HG03095 (cell line): ENCODE data around the gene PLXND1.
A peak's percentile ranks its signal among the peaks of the same experiment; 100 is the strongest.

Experiments used
- ATAC-seq: cut with Tn5 transposase; IDR thresholded peaks from one replicate; pipeline ENCODE4 v1.9.1; 2021; ENCODE audit warnings: moderate library complexity; ENCODE audit not compliant: unreplicated experiment

Gene PLXND1

GRCh38 chr3:129629011-129629410 lies 22.5 kb upstream of the PLXND1 start:
- no peak for ATAC-seq

DNA sequence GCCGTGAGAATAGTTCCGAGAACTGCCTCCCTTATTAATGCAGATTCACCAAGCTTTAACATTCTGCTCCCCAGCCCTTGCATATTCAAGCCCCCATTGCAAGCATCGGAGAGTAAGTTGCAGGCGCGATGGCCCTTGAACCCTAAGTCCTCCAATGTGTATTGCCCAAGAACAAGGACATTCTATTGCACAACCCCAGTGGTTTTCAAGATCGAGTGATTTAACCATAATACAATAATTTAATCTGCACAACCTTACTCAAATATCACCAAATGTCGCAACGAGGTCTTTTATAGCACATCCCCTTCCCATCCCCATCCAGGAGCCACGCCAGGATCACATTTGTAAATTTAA lies 21.7 kb upstream of the PLXND1 start:
- no peak for ATAC-seq

- ATAC-seq, result peak; percentile 39
Observed at GRCh38 chr3:129627350-129628168, 21.1 kb upstream of the PLXND1 start.

DNA sequence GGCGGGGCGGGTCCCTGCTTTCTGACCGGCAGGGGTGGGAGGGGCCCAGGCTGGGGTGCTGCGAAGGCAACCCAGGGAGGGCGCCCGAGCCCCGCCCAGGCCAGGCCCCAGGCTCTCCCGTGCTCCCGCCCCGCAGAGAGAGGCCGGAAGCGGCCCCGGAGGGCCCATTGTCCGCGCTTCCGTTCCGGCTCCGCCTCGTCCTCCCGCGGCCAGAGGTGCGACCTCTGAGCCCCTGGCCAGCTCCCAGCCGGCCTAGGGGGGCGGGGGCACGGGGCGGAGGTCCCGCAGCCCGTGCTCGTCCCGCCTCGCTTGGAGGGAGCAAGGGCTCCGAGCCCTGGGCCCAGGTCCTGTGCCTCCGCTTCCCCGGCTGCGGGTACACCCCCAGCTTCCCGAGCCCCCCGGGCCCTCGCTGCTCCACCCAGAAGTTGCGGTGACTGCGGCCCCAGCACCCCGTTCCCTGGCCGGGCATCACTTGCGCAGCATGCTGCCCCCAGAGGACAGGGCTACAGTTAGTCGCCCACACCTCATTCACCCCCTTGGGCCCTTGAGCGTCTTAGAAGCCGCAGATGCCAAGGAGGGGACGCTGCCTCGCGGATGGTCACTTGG lies 20.4 kb upstream of the PLXND1 start:
- ATAC-seq, result peak; percentile 96

- ATAC-seq, result no peak
Observed at GRCh38 chr3:129625072-129625874, 18.8 kb upstream of the PLXND1 start.

DNA sequence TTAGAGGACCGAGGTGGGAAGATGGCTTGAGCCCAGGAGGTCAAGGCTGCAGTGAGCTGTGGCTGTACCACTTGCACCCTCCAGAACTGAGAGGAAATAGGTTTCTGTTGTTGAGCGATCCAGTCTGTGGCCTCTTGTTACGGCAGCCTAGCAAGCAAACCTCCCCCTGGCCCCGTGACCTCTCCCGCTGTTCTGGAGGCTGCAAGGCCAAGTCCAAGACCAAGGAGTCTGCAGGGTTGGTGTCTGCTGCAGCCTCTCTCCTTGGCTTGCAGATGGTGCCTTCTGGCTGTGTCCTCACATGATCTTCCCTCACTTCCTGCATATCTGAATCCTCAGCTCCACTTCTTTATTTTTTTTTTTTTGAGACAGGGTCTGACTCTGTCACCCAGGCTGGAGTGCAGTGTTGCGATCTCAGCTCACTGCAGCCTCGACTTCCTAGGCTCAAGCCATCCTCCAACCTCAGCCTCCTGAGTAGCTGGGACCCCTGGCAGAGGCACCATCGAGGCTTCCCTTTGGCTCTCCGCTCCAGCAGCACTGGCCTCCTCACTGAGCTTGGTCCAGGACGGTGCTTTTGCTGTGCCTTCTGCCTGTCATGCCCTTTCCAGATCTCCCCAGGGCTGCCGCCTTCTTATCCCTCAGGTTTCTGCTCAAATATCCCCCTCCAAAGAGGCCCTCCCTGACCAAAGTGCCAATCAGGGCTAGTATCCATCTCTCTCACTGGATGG lies 18.0 kb upstream of the PLXND1 start:
- ATAC-seq, result no peak

GRCh38 chr3:129623447-129624118 lies 17.1 kb upstream of the PLXND1 start:
- ATAC-seq, result no peak

DNA sequence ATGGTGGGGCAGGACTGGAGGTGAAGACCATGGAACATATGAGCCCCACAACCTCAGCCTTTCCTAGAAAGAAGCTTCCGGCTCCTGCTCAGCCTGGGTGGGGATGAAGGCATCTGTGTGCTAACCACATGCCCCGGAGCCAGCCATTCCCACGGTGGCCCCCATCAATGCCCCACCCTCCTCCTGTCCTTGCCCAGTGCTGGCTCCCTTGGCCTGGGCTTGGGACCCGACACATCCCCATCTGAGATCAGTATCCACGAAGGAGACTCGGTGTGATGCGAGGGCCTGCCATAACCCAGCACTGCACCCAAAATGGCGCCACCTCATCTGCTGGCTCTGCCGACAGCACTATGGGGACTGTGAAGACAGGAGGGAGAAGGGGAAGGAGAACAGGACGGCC lies 16.5 kb upstream of the PLXND1 start:
- ATAC-seq, result no peak

- no peak for ATAC-seq
Observed at GRCh38 chr3:129622226-129622874, 15.9 kb upstream of the PLXND1 start.

DNA sequence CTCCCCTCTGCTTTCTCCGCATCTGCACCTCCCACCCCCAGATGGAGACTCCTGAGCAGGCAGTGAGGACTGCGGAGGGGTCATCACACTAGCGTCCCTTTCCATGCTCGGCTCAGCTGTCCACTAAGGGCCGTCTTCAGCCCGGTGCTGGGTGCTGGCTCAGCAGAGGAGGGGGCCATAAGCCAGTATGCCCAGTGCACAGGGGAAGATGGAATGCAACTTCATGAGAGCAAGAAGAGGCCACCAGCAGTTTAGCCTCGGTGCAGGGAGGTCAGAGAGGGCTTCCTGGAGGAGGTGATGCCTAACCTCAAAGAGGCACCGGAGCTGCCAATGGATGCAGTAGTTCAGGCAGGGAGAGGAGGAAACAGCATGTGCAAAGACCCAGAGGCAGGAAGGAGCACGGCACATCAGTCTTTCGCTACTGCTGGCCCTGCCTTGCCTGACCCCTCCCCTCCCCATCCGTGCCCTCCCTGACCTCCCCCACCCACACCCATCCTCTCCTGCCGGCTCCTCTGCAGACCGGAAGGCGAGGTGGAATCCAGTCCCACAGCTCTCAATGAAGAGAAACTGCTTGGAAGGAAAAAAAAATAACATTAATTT lies 15.2 kb upstream of the PLXND1 start:
- ATAC-seq, result no peak

DNA sequence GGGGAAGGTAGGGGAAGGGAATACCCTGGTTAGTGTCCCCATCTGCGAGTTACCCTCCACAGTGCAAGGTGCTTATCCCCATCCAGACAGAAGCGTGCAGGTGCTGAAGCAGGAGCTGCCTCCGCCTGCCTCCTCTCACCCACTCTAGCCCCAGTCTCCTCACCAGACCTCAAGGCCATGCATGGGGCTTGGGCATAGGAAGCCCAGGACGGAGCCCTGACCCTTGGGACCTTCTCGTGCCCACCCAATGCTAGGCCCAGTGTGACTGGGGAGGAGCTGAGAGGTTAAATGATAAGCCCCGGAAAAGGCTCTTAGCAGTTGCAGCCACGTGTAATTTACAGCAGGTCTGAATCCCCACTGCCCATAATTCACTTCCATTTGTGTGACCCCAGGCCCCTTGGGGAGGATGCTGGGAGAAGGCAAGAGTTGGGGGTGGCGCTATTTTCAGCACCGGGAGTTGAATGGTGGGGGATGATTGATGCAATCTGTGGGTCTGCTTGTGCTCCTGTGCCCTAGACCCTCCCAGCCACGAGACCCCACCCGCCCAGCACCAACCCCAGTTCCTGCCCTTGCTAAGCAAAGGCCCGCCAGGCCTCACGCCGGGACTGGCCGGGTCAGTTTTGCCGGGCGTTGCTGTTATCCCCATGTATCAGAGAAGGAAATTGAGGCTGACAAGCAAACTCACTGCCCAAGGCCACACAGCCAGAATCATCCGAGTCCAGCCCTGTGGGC lies 14.5 kb upstream of the PLXND1 start:
- no peak for ATAC-seq

- ATAC-seq, result no peak
Observed at GRCh38 chr3:129619726-129620162, 13.3 kb upstream of the PLXND1 start.

GRCh38 chr3:129618901-129619671 lies 12.6 kb upstream of the PLXND1 start:
- no peak for ATAC-seq

DNA sequence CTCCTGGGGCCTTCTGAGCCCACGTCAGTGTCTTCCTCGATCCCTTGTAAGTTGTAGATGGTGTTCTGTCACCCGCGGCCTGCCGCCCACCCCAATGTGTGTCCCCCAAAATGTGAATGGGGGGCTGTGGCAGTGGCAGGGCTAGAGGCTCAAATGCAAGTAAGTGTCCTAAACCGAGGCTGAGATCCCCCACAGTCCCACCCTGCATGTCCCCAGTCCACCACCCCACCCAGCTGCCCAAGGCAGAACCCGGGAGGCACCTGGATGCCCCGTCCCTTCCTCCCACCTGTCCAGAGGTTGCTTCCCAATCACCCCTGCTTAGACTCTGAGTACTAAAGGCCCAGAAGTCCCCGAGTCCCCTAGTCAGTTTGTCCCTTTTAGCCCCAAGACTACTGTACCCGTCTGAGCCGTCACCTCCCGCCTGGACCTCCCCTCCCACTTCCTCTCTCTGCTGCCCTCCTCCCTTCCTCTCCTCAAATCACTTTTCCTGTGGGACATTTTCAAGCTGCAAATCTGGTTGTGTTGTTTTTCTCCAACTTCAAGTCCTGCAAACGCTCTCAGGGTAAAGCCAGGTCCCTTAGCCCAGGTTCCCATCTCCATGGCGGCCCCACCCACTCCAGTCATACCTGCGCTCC lies 11.8 kb upstream of the PLXND1 start:
- no peak for ATAC-seq

DNA sequence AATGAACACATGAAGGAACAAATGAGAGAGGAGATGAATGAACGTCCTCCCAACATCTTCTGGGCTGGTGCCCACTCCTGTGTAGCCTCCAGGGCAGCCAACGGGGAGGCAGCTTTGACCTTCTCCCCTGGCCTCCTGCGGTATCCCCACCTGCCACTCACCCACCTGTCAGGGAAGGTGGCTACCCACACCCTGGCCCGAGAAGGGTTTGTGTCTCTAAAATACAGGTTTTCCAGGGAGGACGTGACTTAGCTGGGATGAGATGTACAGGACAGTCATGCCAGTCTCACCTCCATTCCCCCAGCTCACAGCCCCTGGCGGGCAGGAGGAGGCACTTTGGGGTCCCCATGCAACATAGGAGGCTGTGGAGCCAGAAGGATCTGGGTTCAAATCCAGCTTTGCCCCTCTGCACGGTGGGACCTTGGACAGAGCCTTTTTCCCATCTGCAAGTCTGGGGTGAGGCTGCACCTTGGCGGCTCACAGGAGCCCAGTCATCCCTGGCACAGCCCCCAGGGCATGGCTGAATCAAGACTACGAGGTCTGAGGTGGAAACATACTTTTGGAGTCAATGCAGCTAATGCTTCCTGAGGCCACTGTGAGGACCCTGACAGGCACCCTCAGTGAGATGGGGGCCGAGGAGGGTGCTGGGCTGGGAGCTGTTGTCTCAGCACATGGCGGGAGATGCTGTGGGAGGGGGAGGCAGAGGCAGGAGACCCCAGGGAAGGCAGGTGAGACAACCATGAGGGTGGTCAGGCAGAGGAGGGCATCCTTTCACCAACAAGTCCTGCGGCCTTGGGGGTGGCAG lies 11.1 kb upstream of the PLXND1 start:
- no peak for ATAC-seq

DNA sequence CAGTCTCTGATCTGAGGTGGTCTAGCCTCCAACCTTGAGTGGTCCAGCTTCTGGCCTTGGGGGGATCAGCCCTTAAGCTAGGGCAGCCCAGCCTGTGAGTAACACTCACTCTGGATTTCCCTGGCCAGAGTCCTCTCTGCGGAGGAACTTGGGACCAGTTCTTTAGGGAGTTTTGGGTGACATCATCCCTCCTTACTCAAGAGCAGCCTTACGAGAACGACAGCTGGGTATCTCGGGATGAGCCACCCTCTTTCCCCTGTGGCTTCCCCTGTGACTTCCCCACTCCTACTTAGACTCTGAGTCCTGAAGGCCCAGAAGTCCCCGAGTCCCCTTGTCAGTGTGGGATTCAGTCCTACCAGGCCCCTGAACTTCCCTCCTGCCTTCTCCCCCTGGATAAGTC lies 10.2 kb upstream of the PLXND1 start:
- ATAC-seq, result no peak

DNA sequence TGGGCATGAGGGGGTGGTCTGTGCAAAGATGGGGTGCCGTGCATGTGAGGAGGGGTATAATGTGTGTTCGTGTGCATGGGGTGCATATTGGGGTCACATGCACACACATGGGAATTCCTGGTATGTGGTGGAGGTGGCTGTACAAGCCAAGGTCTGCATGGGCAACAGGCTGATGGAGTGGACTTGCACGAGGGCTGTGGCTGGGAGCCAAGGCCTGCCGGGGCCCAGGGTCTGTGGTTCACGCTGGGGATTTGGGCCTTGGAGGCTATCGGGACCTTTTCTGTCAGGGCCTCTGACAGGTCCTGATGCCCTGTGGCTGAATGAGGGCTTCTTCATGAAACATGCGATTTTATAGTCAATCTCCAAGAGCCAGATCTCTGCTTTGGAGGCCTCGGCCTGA lies 9.8 kb upstream of the PLXND1 start:
- ATAC-seq, result no peak
